Osteoblast (primary cell): Measurements from ENCODE around the gene IFFO2. TPM values are rescaled to one million over a fixed set of nuclear protein-coding genes. Genes with fewer than 3 reads are reported as not detected.

Experiments used
- DNase-seq: peaks from one replicate; pipeline ENCODE4 v3.0.0; 2011; ENCODE audit warnings: low spot score, mixed read lengths; ENCODE audit not compliant: insufficient read length; ENCODE audit errors: missing footprints
- H2AFZ ChIP-seq: 2 replicates; pipeline ENCODE4 v1.6.0; 2011; ENCODE audit warnings: mild to moderate bottlenecking, low read length
- H3K27ac ChIP-seq: 2 replicates; pipeline ENCODE4 v1.5.1; 2011; ENCODE audit warnings: mild to moderate bottlenecking, low read depth, low read length, moderate library complexity
- H3K27me3 ChIP-seq: 2 replicates; pipeline ENCODE4 v1.6.0; 2012; ENCODE audit warnings: mild to moderate bottlenecking, control low read depth, inconsistent platforms, low read length, moderate library complexity; ENCODE audit not compliant: insufficient read depth
- H3K36me3 ChIP-seq: 2 replicates; pipeline ENCODE4 v1.5.1; 2011; ENCODE audit warnings: mild to moderate bottlenecking, low read length, control low read depth, moderate library complexity; ENCODE audit not compliant: insufficient read depth
- H3K4me1 ChIP-seq: 2 replicates; pipeline ENCODE4 v1.5.1; 2011; ENCODE audit warnings: mild to moderate bottlenecking, low read length, control low read depth, moderate library complexity; ENCODE audit not compliant: insufficient read depth
- H3K4me2 ChIP-seq: 2 replicates; pipeline ENCODE4 v1.6.0; 2011; ENCODE audit warnings: mild to moderate bottlenecking, low read length; ENCODE audit not compliant: insufficient read depth
- H3K4me3 ChIP-seq: fragments of 200-600 bp; sonication (generic); 3 replicates; pipeline ENCODE4 v1.5.1; 2012; ENCODE audit warnings: mild to moderate bottlenecking, low read length, inconsistent platforms; ENCODE audit not compliant: insufficient read depth
- H3K79me2 ChIP-seq: 2 replicates; pipeline ENCODE4 v1.6.0; 2012; ENCODE audit warnings: mild to moderate bottlenecking, low read length, control low read depth, inconsistent platforms; ENCODE audit not compliant: insufficient read depth
- H3K9me3 ChIP-seq: 2 replicates; pipeline ENCODE4 v1.5.1; 2011; ENCODE audit warnings: low read depth, low read length, control low read depth
- H4K20me1 ChIP-seq: 2 replicates; pipeline ENCODE4 v1.6.0; 2012; ENCODE audit warnings: mild to moderate bottlenecking, low read length, control low read depth; ENCODE audit not compliant: insufficient read depth
- total RNA-seq: library from RNA; depleted of rRNA; stranded (reverse); fragments of >200 nt; gene quantifications from 2 replicates; pipeline ENCODE4 v1.2.3, GENCODE V29; 2012
- TF ChIP-seq, protein P1 (sequence below): IDR thresholded peaks from 2 replicates; pipeline ENCODE4 v1.5.1; 2011; ENCODE audit warnings: mild to moderate bottlenecking, low read depth, low read length, moderate library complexity; ENCODE audit errors: extremely low read depth

Gene IFFO2
- 6.8 and 10.9 TPM in 2 replicates for total RNA-seq

DNA sequence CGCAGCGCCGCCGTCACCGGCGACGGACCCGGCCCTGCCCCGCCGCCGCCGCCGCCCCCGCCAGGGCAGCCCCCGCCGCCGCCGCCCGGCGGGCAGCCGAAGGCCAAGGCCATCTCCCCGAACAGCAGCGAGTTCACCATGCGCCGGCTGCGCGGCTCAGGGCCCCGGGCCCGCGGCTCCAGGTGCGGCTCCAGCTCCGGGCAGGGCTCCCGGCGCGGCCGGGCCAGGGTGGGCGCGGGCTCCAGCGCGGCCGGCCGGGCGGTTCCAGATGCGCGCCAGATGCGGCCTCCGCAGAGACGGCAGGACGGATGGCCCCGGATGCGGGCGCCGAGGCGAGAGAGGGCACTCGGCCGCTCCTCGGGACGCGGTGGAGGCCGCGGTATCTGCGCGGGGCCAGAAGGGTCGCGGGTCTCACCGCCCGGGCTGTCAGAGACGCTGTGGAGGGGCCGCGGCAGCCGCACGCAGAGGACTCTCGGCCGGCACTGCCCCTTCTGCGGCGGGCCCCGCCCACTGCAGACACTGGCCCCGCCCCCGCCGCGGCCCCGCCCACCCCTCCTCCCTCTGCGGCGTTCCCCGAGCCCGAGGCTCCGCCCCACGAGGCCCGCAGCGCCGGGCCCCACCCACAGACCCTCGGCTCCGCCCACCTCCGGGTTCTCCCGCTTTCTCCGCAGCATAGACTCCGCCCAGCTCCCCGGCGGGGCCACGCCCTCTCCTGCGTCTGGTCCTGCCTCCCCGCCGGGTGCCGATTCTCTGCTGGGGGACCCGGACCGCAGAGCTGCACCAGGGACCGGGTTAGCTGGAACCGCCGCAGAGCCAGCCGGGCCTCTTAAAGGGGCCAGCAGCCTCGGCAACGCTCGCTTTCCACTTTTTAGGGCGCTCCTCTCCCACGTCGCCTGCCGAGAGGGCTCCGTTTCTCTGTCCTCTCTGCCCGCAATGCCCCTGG is at the start of gene IFFO2:
Gene IFFO2 (minus strand): TSS at position 484 of the 943 bp plus-strand sequence. CDS start 344 bp downstream, at position 140.
- Histone ChIP-seq H3K36me3 (peaks cover 6% of the 10 kb centered on the region), H3K79me2 (peaks cover 45% of the 10 kb centered on the region), H4K20me1 (peaks cover 18% of the 10 kb centered on the region), H3K27ac (peak within 1 kb of the TSS; percentile 60), H3K9me3 (no peaks in the 10 kb centered on the region), H3K4me1 (peaks cover 37% of the 10 kb centered on the region), H3K27me3 (peaks cover 17% of the 10 kb centered on the region), H3K4me3 (peak within 1 kb of the TSS; percentile 88), H3K4me2 (peak within 1 kb of the TSS; percentile 95), H2AFZ (peak within 1 kb of the TSS; percentile 96)
- peak; percentile 100 for DNase-seq
- TF ChIP-seq, protein P1, sequence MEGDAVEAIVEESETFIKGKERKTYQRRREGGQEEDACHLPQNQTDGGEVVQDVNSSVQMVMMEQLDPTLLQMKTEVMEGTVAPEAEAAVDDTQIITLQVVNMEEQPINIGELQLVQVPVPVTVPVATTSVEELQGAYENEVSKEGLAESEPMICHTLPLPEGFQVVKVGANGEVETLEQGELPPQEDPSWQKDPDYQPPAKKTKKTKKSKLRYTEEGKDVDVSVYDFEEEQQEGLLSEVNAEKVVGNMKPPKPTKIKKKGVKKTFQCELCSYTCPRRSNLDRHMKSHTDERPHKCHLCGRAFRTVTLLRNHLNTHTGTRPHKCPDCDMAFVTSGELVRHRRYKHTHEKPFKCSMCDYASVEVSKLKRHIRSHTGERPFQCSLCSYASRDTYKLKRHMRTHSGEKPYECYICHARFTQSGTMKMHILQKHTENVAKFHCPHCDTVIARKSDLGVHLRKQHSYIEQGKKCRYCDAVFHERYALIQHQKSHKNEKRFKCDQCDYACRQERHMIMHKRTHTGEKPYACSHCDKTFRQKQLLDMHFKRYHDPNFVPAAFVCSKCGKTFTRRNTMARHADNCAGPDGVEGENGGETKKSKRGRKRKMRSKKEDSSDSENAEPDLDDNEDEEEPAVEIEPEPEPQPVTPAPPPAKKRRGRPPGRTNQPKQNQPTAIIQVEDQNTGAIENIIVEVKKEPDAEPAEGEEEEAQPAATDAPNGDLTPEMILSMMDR: no peak

DNA sequence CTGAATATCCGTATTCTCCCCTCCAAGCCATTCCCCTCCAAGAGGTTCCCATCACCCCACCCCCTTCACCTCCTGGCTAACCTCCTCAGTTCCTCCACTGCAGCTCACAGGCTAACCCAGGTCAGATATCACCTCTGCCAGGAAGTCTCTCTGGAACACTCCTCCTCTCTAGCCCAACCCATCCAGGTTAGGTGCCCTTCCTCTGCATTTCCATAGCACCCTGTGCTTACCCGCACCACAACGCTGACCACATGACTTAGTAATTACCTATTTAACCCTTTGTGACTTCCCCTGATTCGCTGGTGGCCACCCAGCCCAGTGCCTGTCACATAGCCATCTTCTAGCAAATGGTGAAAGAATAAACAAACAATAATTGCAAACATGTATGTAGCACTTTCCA is 49.5 kb upstream of the IFFO2 start:
- Histone ChIP-seq H3K79me2 (no peaks in the 10 kb centered on the region), H3K4me1 (peaks cover 22% of the 10 kb centered on the region), H2AFZ (no peak overlapping the region), H3K4me2 (no peak overlapping the region), H3K27ac (no peak overlapping the region), H3K27me3 (no peaks in the 10 kb centered on the region), H4K20me1 (no peaks in the 10 kb centered on the region), H3K36me3 (no peaks in the 10 kb centered on the region), H3K4me3 (no peak overlapping the region), H3K9me3 (no peaks in the 10 kb centered on the region)
- no peak for DNase-seq
- TF ChIP-seq, protein P1: no peak

DNA sequence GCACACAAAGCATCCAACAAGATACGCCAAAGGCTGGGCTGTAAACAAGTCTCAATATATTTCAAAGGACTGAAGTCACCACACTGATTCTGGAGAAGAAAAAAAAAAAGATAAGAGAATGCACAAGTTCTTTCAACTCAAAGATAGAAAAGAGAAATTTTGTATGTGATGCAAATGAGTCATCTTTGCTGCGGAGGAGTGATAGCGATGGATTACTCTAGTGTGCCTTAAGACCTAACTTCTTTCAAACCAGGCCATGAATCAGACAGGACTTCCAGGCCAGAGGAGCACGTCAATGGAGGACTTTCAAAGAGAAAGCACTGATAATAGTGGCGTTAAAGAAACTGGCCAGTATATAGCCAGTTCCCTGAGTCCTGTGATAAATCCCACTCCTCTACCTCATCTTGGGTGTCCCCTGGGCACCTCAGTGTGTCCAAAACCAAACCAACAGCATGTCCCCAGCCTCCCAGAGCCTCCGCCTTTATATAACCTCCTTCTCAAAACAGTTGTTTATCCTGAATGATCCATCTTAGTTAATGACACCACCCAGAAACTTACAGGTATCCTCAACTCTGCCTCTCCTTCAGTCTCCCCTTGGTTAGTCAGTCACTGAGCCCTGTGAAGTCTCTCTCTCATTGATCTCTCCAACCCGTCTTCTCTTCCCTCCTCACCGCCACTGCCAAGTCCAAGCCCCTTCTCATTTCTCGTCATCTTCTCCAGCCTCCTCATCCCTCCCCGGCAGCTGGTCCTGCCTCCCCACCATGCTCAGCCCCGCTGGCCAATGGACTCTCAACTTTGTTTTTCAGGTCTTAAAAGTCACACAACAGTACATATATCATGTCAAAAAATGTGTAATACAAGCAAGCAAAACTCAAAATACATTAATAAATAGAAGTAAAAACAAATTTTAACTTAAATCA is 47.2 kb upstream of the IFFO2 start:
- H3K4me2 ChIP-seq: peak overlapping the region; percentile 17
- TF ChIP-seq, protein P1: no peak
- H3K36me3 ChIP-seq: no peaks in the 10 kb centered on the region
- peaks cover 5% of the 10 kb centered on the region for H3K4me1 ChIP-seq
- peak overlapping the region; percentile 16 for H2AFZ ChIP-seq
- H3K4me3 ChIP-seq: no peak overlapping the region
- no peaks in the 10 kb centered on the region for H3K9me3 ChIP-seq
- DNase-seq: no peak
- H3K79me2 ChIP-seq: no peaks in the 10 kb centered on the region
- no peaks in the 10 kb centered on the region for H3K27me3 ChIP-seq
- no peaks in the 10 kb centered on the region for H4K20me1 ChIP-seq
- peak overlapping the region; percentile 66 for H3K27ac ChIP-seq
